SK-N-SH (cell line): ENCODE data around the gene PLIN4. TPM values are rescaled to one million over a fixed set of nuclear protein-coding genes. Genes with fewer than 3 reads are reported as not detected.

Source experiments
- CTCF ChIA-PET: fragments of 300-600, 350-600 bp; formaldehyde crosslinking; extraction: SDS; loops from one replicate; lab custom pipeline; 2021; lab: Yijun Ruan, JAX
- POLR2A ChIA-PET: fragments of 350-600 bp; sonication (Branson Sonifier 250); formaldehyde crosslinking; extraction: SDS; loops from one replicate; lab custom pipeline; 2020; ENCODE audit warnings: antibody characterized with exemption, inconsistent platforms; lab: Yijun Ruan, JAX
- DNase-seq: peaks from one replicate; pipeline ENCODE4 v3.0.0; 2012
- H2AFZ ChIP-seq: fragments of 200-600 bp; sonication (generic); 2 replicates; pipeline ENCODE4 v1.8.1; 2016; ENCODE audit warnings: antibody characterized with exemption, mild to moderate bottlenecking, low read depth
- H3F3A ChIP-seq: fragments of 200-600 bp; sonication (generic); replicated peaks from 2 replicates; pipeline ENCODE3; 2016; ENCODE audit warnings: antibody characterized with exemption, mild to moderate bottlenecking; ENCODE audit not compliant: insufficient read depth
- H3K27ac ChIP-seq, 2 experiments: fragments of 200-500 bp in 1 of 2; fragments of 200-600 bp in 1 of 2; sonication (Bioruptor generic) in 1 of 2; sonication (generic), shearing (Covaris generic) in 1 of 2; 2 replicates each; pipeline versions ENCODE4 v1.5.1 to v1.6.1; 2014 to 2016; ENCODE audit warnings: low read depth in 2 of 2, inconsistent platforms in 1 of 2, low read length in 1 of 2, mild to moderate bottlenecking in 1 of 2, mixed read lengths in 1 of 2
- H3K27me3 ChIP-seq: fragments of 200-600 bp; sonication (generic), shearing (Covaris generic); 2 replicates; pipeline ENCODE4 v1.6.1; 2016; ENCODE audit warnings: mixed run types; ENCODE audit not compliant: insufficient read depth
- H3K36me3 ChIP-seq, 2 experiments: fragments of 200-500 bp in 1 of 2; fragments of 200-600 bp in 1 of 2; sonication (Bioruptor generic) in 1 of 2; sonication (generic) in 1 of 2; replicated peaks in 1 of 2; 2 replicates each; pipeline versions ENCODE3 to v1.5.1; 2014 to 2016; ENCODE audit warnings: low read length in 1 of 2, mild to moderate bottlenecking in 1 of 2; ENCODE audit not compliant: insufficient read depth in 2 of 2, control insufficient read depth in 1 of 2
- H3K4me1 ChIP-seq, 2 experiments: fragments of 200-500 bp in 1 of 2; fragments of 200-600 bp in 1 of 2; sonication (Bioruptor generic) in 1 of 2; sonication (generic), shearing (Covaris generic) in 1 of 2; 2 replicates each; pipeline versions ENCODE4 v1.5.1 to v1.6.1; 2014 to 2016; ENCODE audit warnings: low read depth in 1 of 2, low read length in 1 of 2, mixed run types in 1 of 2; ENCODE audit not compliant: insufficient read depth in 2 of 2, control insufficient read depth in 1 of 2
- H3K4me2 ChIP-seq: fragments of 200-600 bp; sonication (generic), shearing (Covaris generic); 2 replicates; pipeline ENCODE4 v1.6.1; 2017; ENCODE audit warnings: mixed run types
- H3K4me3 ChIP-seq, 2 experiments: fragments of 200-500 bp in 1 of 2; fragments of 200-600 bp in 1 of 2; sonication (Bioruptor generic) in 1 of 2; sonication (generic), shearing (Covaris generic) in 1 of 2; 2 replicates each; pipeline versions ENCODE4 v1.5.1 to v1.8.1; 2014 to 2016; ENCODE audit warnings: low read depth in 2 of 2, inconsistent platforms in 1 of 2, low read length in 1 of 2, mild to moderate bottlenecking in 1 of 2, mixed read lengths in 1 of 2, moderate library complexity in 1 of 2
- H3K79me2 ChIP-seq: fragments of 200-600 bp; sonication (generic); 2 replicates; pipeline ENCODE4 v1.8.1; 2017; ENCODE audit warnings: mild to moderate bottlenecking; ENCODE audit not compliant: insufficient read depth
- H3K9ac ChIP-seq: fragments of 200-600 bp; sonication (generic); 2 replicates; pipeline ENCODE4 v1.6.1; 2017; ENCODE audit warnings: mixed run types
- H3K9me2 ChIP-seq: fragments of 200-600 bp; sonication (generic); 2 replicates; pipeline ENCODE4 v1.6.1; 2017; ENCODE audit warnings: mixed run types
- H3K9me3 ChIP-seq: fragments of 200-600 bp; sonication (generic); 2 replicates; pipeline ENCODE4 v1.6.1; 2017; ENCODE audit warnings: mixed run types, mild to moderate bottlenecking, moderate library complexity
- H4K20me1 ChIP-seq: fragments of 200-600 bp; sonication (generic); 2 replicates; pipeline ENCODE4 v1.6.1; 2017; ENCODE audit warnings: mild to moderate bottlenecking, mixed run types; ENCODE audit not compliant: insufficient read depth
- CTCF ChIP-seq: fragments of 200-600 bp; sonication (generic); IDR thresholded peaks from 2 replicates; pipeline ENCODE4 v1.6.1; 2017; ENCODE audit warnings: antibody characterized with exemption, mild to moderate bottlenecking, moderate library complexity
- FOSL2 ChIP-seq: IDR thresholded peaks from 2 replicates; pipeline ENCODE4 v1.4.0; 2012; ENCODE audit warnings: low read depth, mild to moderate bottlenecking, moderate library complexity, borderline replicate concordance
- GATA2 ChIP-seq: sonication (generic); formaldehyde crosslinking; IDR thresholded peaks from 2 replicates; pipeline ENCODE4 v1.5.0; 2020; ENCODE audit warnings: mild to moderate bottlenecking, missing genetic modification reagents
- IRF3 ChIP-seq: fragments of 150-350 bp; IDR thresholded peaks from 2 replicates; pipeline ENCODE4 v1.6.1; 2016; ENCODE audit warnings: mild to moderate bottlenecking, low read depth, low read length
- MAX ChIP-seq: IDR thresholded peaks from 2 replicates; pipeline ENCODE4 v1.4.0; 2012; ENCODE audit warnings: low read depth
- POLR2AphosphoS5 ChIP-seq: IDR thresholded peaks from 2 replicates; pipeline ENCODE4 v1.6.1; 2012; ENCODE audit warnings: low read depth, low read length
- USF1 ChIP-seq: IDR thresholded peaks from 2 replicates; pipeline ENCODE4 v1.4.0; 2012; ENCODE audit warnings: low read depth, borderline replicate concordance
- USF2 ChIP-seq: fragments of 150-350 bp; IDR thresholded peaks from 2 replicates; pipeline ENCODE4 v1.6.1; 2017; ENCODE audit warnings: antibody characterized with exemption, low read length, low read depth, borderline replicate concordance
- ZBTB33 ChIP-seq: IDR thresholded peaks from 2 replicates; pipeline ENCODE4 v1.4.0; 2012; ENCODE audit warnings: low read depth, borderline replicate concordance
- WGBS: methylation state at CpG from one replicate; pipeline ENCODE4 v1.1.6; 2017; ENCODE audit warnings: low lambda C conversion rate; 5-methylcytosine and 5-hydroxymethylcytosine counted together
- polyA plus RNA-seq, 3 experiments: library from polyadenylated mRNA; depleted of rRNA; stranded (reverse); fragments of >200 nt; gene quantifications; 2 replicates each; pipeline ENCODE4 v1.2.3, GENCODE V29; 2012

The PLIN4 gene
- polyA plus RNA-seq, 1 of the 3 experiments (the other 2 are of a cell fraction): 0.07 TPM

GRCh38 chr19:4507150-4507452 is 11.2 kb downstream of the PLIN4 start (continued):
- TF ChIP-seq MAX: no peak
- no peak for TF ChIP-seq ZBTB33
- TF ChIP-seq USF1: no peak
- TF ChIP-seq GATA2: no peak
- TF ChIP-seq, all 33 proteins: peak for 0

GRCh38 chr19:4506449-4507149 is 11.7 kb downstream of the PLIN4 start:
- no peaks in the 10 kb centered on the region for H3K9me2 ChIP-seq
- ChIA-PET CTCF (interaction anchor here (1.3 to 3.2 kb wide), 3 partner anchors 17 to 19 kb away, joined by 5 to 20 read pairs (median 5); no protein-coding TSS in a partner anchor), POLR2A (no interaction called here)
- no peak overlapping the region for H2AFZ ChIP-seq
- 78% methylated on average over 16 of the region's 17 CpGs for WGBS
- no peaks in the 10 kb centered on the region for H4K20me1 ChIP-seq
- TF ChIP-seq IRF3 (no peak), ZBTB33 (no peak), CTCF (peak; percentile 22; the same call in 1 of the 2 replicates), POLR2AphosphoS5 (no peak), FOSL2 (peak; percentile 62; the same call in 1 of the 2 replicates), USF2 (no peak)
- H3K79me2 ChIP-seq: no peaks in the 10 kb centered on the region
- no peak overlapping the region for H3K4me3 ChIP-seq
- H3K4me2 ChIP-seq: no peak overlapping the region
- peaks cover 0 to 25% of the 10 kb centered on the region in 2 experiments for H3K36me3 ChIP-seq
- peaks cover 3% of the 10 kb centered on the region for H3F3A ChIP-seq
- H3K9ac ChIP-seq: no peak overlapping the region
- H3K27ac ChIP-seq: peak overlapping the region in 1 of 2 experiments; percentile 43; a peak in 1 of 4 replicates
- DNase-seq: no peak
- H3K4me1 ChIP-seq: 0 out of 4 replicates have a peak, but pooled peaks cover 0 to 7% of the 10 kb centered on the region in 2 experiments
- H3K9me3 ChIP-seq: no peaks in the 10 kb centered on the region
- no peaks in the 10 kb centered on the region for H3K27me3 ChIP-seq
